Measurements from ENCODE around the gene HECW1. TPM values are rescaled to one million over a fixed set of nuclear protein-coding genes. Genes with fewer than 3 reads are reported as not detected.

Gene HECW1
- polyA plus RNA-seq, 1 donor (not counting 4 experiments of a cell fraction or from before 2014, with no cell fraction given) = not detected

- Histone ChIP-seq H3K27ac (ENCODE audit: control insufficient read depth, insufficient read depth, low read length) (no peak overlapping the region), H3K9me1 (ENCODE audit: control insufficient read depth, extremely low read depth, insufficient read depth, low read length) (no peaks in the 10 kb centered on the region), H3K4me2 (ENCODE audit: control insufficient read depth, extremely low read depth, insufficient read depth, low read depth, low read length) (no peak overlapping the region), H3K9ac (ENCODE audit: control insufficient read depth, extremely low read depth, insufficient read depth, low read length) (no peak overlapping the region), H3K79me2 (ENCODE audit: control insufficient read depth, insufficient read depth, low read length) (no peaks in the 10 kb centered on the region), H4K20me1 (ENCODE audit: control insufficient read depth, extremely low read depth, insufficient read depth, low read length) (no peaks in the 10 kb centered on the region), H2AFZ (ENCODE audit: control insufficient read depth, low read length) (no peak overlapping the region), H3K27me3 (ENCODE audit: control insufficient read depth, extremely low read depth, insufficient read depth, low read length) (peaks cover 11% of the 10 kb centered on the region), H3K36me3 (ENCODE audit: control insufficient read depth in 2 of 2, extremely low read depth in 1 of 2, insufficient read depth in 2 of 2, low read length in 2 of 2) (no peaks in the 10 kb centered on the region), H3K4me1 (ENCODE audit: control insufficient read depth, extremely low read depth, insufficient read depth, low read length) (no peaks in the 10 kb centered on the region), H3K9me3 (ENCODE audit: control insufficient read depth, low read depth, low read length) (no peaks in the 10 kb centered on the region), H3K4me3 (ENCODE audit: control insufficient read depth in 2 of 3, extremely low read depth in 1 of 3, insufficient read depth in 2 of 3, low read depth in 1 of 3, low read length in 3 of 3) (no peak overlapping the region)
- FAIRE-seq (no peak), DNase-seq (ENCODE audit: low read depth, low spot score) (no peak)
- TF ChIP-seq, protein P1, sequence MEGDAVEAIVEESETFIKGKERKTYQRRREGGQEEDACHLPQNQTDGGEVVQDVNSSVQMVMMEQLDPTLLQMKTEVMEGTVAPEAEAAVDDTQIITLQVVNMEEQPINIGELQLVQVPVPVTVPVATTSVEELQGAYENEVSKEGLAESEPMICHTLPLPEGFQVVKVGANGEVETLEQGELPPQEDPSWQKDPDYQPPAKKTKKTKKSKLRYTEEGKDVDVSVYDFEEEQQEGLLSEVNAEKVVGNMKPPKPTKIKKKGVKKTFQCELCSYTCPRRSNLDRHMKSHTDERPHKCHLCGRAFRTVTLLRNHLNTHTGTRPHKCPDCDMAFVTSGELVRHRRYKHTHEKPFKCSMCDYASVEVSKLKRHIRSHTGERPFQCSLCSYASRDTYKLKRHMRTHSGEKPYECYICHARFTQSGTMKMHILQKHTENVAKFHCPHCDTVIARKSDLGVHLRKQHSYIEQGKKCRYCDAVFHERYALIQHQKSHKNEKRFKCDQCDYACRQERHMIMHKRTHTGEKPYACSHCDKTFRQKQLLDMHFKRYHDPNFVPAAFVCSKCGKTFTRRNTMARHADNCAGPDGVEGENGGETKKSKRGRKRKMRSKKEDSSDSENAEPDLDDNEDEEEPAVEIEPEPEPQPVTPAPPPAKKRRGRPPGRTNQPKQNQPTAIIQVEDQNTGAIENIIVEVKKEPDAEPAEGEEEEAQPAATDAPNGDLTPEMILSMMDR (optimal IDR thresholded peaks at IDR 0.05 in 1 of 3, IDR thresholded peaks at IDR 0.05 in 1 of 3, conservative IDR thresholded peaks at IDR 0.05 in 1 of 3; ENCODE audit: extremely low read depth in 1 of 3, insufficient read depth in 2 of 3, low read length in 3 of 3) = no peak
- no peak for TF ChIP-seq EZH2 (IDR thresholded peaks at IDR 0.05; ENCODE audit: low read length)
- dilution Hi-C loops (cut with MboI; ENCODE audit: extremely low pct_ligation_motif_present, low sequenced_read_pairs) = no loop called here
These were observed 130.3 kb downstream of the HECW1 start for GRCh38 chr7:43242628-43243255.

DNA sequence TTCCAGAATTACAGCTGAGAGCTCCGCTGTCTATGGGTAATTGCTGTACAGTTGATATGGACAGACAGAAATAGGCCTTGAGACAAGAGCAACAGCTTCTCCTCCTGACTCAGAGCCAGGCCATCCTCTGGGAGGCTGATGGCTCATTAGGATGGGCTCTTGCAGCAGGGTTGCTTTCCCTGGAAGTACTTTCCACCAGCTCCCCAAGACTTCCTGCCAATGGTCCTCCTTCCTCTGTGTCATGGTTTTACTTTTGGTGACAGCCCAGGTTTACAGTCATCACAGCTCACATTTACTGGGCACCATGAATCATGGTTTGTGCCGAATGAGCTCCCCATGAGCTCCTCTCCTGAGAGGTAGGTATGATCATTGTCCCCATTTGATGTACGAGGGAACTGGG, 131.8 kb downstream of the HECW1 start:
- H3K4me2 ChIP-seq (ENCODE audit: control insufficient read depth, extremely low read depth, insufficient read depth, low read depth, low read length) = no peak overlapping the region
- H3K9me1 ChIP-seq (ENCODE audit: control insufficient read depth, extremely low read depth, insufficient read depth, low read length) = no peaks in the 10 kb centered on the region

More for the DNA sequence above, 131.8 kb downstream of the HECW1 start:
- Histone ChIP-seq H3K9me3 (ENCODE audit: control insufficient read depth, low read depth, low read length) (no peaks in the 10 kb centered on the region), H3K4me3 (ENCODE audit: control insufficient read depth in 2 of 3, extremely low read depth in 1 of 3, insufficient read depth in 2 of 3, low read depth in 1 of 3, low read length in 3 of 3) (no peak overlapping the region), H3K27ac (ENCODE audit: control insufficient read depth, insufficient read depth, low read length) (no peak overlapping the region), H4K20me1 (ENCODE audit: control insufficient read depth, extremely low read depth, insufficient read depth, low read length) (no peaks in the 10 kb centered on the region), H3K27me3 (ENCODE audit: control insufficient read depth, extremely low read depth, insufficient read depth, low read length) (peaks cover 11% of the 10 kb centered on the region), H3K79me2 (ENCODE audit: control insufficient read depth, insufficient read depth, low read length) (no peaks in the 10 kb centered on the region), H3K4me1 (ENCODE audit: control insufficient read depth, extremely low read depth, insufficient read depth, low read length) (no peaks in the 10 kb centered on the region), H3K9ac (ENCODE audit: control insufficient read depth, extremely low read depth, insufficient read depth, low read length) (no peak overlapping the region), H2AFZ (ENCODE audit: control insufficient read depth, low read length) (no peak overlapping the region), H3K36me3 (ENCODE audit: control insufficient read depth in 2 of 2, extremely low read depth in 1 of 2, insufficient read depth in 2 of 2, low read length in 2 of 2) (no peaks in the 10 kb centered on the region)
- no peak for DNase-seq (ENCODE audit: low read depth, low spot score)
- no peak for TF ChIP-seq EZH2 (IDR thresholded peaks at IDR 0.05; ENCODE audit: low read length)
- TF ChIP-seq, protein P1 (optimal IDR thresholded peaks at IDR 0.05 in 1 of 3, IDR thresholded peaks at IDR 0.05 in 1 of 3, conservative IDR thresholded peaks at IDR 0.05 in 1 of 3; ENCODE audit: extremely low read depth in 1 of 3, insufficient read depth in 2 of 3, low read length in 3 of 3) = no peak
- dilution Hi-C loops (cut with MboI; ENCODE audit: extremely low pct_ligation_motif_present, low sequenced_read_pairs) = no loop called here
- no peak for FAIRE-seq

Measured in keratinocyte (primary cell).